HG03558 (cell line): ENCODE data around the gene SEMA4G.
"Not testable (repeated sequence)": the region's sequence is repeated elsewhere in the genome, so short reads cannot be mapped to it uniquely, and the experiment has no call there.

Experiments
- ATAC-seq: cut with Tn5 transposase; IDR thresholded peaks from one replicate; pipeline ENCODE4 v1.9.1; 2021; ENCODE audit warnings: moderate number of reproducible peaks; ENCODE audit not compliant: unreplicated experiment; ENCODE audit errors: extremely low read depth

Gene SEMA4G

DNA sequence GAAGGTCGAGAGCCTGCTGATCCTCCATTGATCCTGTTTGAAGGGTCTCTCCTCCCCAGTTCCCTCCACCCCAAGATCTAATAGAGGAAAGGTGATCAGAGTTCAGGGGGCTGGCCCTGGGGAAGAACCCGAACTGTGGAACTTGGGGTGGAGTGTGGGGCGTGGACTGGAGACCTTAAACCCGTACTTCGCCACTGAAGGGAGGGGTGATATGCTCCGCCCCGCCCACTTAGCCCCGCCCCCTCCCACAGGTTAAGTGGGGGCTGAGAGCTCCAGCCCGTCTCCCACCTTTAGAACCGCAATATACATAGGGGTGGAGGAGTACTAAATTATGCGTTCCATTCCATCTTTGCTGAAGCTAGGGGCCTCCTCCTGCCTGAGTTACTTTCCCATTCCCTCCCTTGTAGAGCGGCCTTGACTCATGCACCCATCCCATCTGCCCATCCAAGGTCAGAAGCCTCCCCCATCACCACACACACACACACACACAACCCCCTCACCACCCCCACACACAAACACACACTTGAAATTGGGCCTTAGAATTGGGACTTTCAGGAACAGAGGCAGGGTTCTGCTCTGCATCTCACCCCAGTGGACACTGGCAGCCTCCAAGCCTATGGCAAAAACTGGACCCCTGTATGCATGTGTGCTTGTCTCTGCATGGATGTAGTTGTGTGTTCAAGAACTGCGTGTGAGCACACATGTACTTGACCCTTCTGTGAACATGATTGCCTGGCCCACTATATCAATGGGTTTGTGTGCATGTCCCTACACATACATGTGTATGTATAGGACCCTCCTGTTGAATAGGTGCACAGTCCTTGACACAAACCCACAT lies 991 bp downstream of the SEMA4G start:
- ATAC-seq, result no peak

DNA sequence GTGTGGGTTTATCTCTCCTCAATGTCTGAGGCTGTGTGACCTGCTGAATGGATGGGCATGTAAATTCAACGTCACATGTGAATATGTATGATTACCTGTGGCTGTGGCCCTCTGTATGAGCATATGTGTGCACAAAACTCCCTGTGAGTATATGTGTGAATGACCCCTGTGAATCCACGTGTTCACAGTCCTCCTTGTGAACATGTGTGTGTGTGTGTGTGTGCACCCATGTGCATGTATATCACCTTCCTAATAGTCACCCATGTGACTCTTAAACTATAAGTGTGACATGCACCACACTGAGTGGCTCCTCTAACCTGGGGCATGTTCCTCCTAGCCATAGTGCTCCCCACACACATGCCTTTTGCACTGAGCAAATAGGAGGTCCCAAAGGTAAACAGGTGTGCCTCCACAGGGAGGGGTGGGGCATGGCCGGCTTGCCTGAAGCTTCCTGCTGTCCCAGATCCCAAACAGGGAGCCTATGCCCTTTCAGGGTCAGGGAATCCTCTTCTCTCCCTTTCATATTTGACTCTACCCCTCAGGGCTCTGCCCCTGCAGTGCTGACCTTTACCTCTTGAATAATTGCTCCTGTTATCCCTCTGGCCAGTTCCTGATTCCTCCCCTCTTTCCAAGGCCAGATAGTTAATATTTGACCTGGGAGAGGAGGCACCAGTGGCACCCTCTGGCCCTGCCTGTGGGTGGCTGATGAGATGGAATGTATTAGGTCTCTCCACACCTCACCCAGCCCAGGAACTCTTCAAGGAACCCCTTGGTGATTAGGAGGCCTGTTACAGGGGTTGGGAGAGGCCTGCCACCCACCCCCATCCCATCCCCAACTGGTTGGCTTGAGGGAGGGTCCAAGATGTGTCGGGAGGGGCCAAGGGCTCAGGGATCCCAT lies 1.9 kb downstream of the SEMA4G start:
- ATAC-seq, result no peak

DNA sequence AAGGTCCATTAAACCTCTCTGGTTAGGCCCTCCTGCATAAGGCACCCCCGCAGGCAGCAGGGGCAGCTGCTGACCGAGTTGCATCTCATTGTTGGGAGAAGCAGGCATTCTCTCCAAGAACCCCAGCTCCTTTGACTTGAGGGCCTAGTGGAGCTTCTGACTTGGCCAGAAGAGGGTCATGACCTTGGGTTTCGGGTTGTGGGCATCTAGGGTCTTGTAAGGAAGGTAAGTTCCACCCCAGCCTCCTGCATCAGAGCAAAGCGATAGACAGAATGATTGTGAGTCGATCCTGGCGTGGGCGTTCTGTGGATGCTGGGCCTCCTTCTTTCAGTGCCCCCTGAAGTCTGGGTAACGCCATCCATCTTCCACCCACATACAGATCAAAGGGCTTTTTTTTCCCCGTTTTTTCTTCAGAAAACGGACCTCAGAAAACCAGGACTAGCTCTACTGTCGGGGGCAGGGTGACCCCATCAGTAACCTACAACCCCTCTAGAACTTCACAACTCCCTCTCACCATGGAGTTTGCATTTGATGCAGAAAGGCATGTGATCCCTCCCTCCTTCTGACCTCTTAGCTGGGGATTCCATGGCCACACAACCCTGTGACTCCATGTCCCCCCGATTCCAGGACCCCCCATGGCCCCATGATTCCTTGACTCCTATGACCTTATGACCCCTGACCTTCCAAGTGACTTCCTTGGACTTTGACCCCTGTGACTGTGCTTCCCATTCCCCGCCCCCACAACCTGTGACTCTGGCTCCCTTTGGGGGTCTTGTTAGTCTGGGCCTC lies 3.0 kb downstream of the SEMA4G start:
- ATAC-seq, result no peak

DNA sequence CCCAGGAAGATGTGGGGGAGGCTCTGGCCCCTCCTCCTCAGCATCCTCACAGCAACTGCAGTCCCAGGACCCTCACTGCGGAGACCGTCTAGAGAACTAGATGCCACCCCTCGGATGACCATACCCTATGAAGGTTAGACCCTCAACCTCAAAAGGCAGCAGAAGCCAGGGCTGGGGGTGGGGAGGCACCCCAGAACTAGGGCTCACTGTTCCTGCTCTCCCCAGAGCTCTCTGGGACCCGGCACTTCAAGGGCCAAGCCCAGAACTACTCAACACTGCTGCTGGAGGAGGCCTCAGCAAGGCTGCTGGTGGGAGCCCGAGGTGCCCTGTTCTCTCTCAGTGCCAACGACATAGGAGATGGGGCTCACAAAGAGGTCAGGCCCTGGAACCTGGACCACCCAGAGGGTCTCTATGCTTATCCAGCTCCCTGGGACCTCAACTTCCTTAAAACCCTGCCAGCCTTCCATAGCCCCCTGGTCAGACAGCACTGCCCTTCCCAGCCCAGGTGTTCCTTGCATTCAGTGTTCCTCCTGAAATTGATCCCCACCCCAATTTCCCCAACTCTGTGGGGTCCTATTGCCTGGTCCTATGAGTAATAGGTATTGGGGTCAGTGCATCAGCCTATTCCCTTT lies 3.7 kb downstream of the SEMA4G start:
- ATAC-seq, result no peak

DNA sequence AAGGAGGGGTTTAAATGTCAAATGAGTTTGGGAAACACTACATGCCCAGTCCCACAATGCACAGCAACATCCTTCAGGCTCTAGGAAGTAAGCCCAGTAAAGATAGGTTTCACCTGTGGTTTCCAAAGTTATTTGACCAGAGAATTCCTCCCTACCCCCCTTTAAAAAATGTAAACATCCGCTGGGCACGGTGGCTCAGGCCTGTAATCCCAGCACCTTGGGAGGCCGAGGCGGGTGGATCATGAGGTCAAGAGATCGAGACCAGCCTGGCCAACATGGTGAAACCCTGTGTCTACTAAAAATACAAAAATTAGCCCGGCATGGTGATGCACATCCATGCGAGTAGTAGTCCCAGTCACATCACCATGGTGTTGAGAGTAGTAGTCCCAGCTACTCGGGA lies 6.1 kb downstream of the SEMA4G start:
- ATAC-seq, result not testable (repeated sequence)

DNA sequence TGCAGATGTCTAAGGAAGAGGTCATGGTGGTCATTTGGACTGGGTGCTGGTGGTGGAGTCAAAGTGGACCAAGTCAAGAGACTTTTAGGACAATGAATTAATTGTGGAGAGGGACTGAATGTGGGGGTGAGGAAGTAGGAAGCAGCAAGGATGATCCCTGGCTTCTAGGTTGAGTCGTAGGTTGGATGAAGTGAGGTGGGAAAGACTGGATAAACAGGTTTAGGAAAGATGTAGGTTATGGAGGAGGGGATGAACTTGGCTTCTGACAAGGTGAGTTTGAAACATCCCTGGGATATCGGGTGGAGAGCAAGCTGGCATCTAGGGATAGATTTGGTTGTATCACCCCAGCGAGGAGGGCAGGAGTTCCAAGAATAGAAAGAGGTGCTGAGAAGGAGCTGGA lies 7.6 kb downstream of the SEMA4G start:
- no peak for ATAC-seq

DNA sequence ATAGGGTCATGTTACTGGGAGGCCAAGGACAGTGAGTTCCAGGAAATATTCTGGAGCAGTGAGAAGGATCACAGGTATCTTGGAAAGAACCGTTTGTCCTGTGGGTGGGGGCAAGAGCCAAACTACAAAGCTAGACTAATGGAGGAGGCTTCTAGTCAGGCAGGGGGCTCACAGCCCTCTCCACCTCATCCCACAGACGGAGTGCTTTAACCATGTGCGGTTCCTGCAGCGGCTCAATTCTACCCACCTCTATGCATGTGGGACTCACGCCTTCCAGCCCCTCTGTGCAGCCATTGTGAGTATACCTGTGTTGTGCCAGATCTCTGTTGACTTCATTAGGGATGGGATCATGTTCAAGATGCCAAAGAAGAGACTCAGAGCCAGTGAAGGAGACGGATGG lies 8.1 kb downstream of the SEMA4G start:
- ATAC-seq, result no peak

DNA sequence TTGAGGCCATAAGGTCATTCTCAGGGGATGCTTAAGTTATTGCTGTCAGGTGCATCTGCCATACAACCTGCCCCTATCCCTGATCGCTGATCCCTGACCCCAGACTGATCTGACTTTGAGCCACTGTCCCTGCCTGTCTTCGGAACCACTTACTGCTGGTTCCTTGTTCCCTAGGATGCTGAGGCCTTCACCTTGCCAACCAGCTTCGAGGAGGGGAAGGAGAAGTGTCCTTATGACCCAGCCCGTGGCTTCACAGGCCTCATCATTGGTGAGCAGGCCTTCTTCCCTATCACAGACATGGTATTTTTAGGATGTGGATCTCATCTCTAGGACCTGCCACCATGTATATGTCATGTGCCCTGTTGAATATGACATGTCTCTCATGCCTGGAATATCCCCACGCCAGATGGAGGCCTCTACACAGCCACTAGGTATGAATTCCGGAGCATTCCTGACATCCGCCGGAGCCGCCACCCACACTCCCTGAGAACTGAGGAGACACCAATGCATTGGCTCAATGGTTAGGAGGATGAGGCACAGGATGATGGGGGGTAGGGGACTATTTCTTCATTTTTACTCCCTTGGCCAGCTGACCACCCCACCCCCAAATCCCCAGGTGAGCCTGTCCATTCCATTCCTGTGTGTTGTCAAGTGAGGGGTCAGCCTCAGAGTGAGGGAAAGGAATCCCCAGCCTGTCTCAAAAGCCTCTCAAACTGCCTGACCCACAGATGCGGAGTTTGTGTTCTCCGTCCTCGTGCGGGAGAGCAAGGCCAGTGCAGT lies 9.0 kb downstream of the SEMA4G start:
- no peak for ATAC-seq

DNA sequence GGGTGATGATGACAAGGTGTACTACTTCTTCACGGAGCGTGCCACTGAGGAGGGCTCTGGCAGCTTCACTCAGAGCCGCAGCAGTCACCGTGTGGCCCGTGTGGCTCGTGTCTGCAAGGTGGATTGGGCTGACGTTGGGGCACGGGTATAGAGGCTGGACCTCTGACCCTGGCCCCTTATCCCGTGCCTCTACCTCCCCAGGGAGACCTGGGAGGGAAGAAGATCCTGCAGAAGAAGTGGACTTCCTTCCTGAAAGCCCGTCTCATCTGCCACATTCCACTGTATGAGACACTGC lies 9.5 kb downstream of the SEMA4G start:
- ATAC-seq, result no peak

DNA sequence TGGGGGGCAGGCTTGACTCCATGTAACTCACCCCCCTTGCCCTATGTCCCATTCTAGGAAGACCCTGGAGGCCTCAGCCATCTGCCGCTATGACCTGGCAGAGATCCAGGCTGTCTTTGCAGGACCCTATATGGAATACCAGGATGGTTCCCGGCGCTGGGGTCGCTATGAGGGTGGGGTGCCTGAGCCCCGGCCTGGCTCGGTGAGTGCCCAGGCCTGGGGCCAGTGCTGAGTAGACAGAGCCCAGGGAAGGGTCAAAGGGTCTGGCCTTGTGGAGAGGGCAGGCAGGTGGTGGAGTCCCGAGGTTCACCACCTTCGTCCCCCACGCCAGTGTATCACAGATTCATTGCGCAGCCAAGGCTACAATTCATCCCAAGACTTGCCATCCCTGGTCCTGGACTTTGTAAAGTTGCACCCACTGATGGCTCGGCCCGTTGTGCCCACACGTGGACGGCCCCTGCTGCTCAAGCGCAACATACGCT lies 10.5 kb downstream of the SEMA4G start:
- no peak for ATAC-seq

DNA sequence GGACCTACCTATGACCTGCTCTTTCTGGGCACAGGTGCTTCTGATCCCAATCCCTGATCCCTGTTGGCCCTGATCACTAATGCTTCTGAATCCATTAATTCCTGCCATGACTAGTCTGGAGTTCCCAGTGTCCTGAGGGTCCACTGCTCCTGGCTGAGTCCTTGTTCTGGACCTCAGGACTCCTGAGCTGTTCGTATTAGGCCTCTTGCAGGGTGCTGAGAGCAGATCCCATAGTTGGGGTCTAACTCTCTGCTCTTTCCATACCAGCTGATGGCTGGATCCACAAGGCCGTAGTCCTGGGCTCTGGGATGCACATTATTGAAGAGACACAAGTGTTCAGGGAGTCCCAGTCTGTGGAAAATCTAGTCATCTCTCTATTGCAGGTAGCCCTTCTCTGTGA lies 11.0 kb downstream of the SEMA4G start:
- no peak for ATAC-seq

DNA sequence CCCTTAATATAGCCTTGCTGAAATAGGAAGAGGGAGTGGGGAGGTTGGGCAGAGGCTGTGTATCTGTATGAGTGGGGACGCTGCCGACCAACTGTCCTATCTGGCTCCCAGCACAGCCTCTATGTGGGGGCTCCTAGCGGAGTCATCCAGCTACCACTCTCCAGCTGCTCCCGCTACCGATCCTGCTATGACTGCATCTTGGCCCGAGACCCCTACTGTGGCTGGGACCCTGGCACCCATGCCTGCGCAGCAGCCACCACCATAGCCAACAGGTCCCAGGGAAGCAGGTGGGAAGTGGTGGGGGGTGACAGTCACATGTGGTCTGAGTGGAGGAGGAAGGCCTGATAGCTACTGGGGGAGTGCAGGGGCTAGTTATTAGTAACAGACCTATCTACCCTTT lies 11.4 kb downstream of the SEMA4G start:
- ATAC-seq, result no peak

DNA sequence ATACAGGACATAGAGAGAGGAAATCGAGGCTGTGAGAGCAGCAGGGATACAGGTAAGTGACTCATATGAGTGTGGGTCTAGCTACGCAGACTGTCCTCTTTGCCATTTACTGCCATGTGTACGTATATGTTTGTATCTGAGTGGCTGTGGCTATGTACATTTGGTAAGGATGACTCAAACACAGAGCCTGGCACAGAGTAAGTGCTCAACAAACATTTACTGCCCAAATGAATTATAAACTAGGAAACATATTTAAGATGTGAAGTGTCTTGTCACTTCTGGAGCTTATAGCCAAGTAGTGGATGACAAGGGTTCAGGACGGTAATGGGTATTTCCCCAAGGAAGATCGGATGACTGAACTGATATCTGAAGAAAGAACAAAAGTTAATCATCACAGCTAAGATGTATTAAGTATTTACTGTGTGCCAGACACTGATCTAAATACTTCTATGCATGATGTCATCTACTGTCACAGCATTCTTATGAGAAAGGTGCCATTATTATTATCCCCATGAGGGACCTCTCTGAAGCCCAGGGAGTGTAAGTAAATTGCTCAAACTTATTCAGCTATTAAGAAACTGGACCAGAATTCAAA lies 12.0 kb downstream of the SEMA4G start:
- no peak for ATAC-seq

DNA sequence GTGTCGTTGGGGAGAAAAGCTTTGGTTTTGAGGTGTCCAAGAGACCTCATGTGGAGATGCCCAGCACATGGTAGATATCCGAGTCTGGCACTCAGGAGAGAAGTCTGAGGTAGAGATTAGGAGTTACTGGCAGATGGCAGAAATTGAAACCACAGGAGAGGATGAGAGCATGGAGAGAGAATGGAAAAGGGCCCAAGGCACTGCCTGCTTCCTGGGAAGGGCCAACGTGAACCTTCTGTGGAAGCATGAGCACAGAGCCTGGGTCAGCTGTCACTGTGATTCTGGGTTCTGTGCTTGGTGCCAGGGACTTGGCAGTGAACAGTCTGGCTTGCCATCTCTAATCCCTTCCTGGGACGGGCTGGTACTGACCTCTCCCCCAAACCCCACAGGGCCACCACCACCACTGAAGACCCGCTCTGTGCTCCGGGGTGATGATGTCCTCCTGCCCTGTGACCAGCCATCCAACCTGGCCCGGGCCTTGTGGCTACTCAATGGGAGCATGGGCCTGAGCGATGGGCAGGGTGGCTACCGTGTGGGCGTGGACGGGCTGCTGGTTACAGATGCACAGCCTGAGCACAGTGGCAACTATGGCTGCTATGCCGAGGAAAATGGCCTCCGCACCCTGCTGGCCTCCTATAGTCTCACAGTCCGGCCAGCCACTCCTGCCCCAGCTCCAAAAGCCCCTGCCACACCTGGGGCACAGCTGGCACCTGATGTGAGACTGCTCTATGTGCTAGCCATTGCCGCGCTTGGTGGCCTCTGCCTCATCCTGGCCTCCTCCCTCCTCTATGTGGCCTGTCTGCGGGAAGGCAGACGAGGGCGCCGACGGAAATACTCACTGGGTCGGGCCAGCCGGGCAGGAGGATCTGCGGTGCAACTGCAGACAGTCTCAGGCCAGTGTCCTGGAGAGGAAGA lies 13.9 kb downstream of the SEMA4G start:
- no peak for ATAC-seq

DNA sequence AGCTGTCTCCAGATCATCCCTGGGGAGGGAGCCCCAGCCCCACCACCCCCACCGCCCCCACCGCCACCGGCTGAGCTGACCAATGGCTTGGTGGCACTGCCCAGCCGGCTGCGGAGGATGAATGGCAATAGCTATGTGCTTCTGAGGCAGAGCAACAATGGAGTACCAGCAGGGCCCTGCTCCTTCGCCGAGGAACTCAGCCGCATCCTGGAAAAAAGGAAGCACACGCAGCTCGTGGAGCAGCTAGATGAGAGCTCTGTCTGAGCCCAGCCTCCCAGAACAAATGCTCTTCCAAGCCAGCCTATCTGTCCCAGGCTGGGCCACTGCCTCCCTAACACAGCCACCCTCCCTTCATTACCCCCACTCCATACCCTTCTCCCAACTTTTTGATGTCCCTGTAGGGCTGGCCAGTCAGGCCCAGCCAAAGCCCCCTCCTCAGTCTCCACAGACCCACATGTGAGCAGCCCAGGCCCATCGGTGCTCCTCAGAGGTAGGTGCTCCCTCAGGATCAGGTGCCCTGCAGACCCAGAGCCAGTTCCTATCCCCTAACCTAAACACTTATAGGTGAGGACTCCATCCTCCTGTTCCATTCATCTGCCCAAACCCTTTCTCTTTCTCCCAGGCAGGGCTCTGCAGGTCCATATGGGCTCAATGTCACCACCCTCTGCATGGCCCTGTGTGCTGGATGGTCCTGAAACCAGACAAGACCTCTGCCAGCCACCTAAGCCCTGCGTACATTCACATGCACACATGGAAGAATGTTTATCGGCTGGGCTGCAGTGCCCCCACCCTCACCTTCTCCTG lies 14.8 kb downstream of the SEMA4G start:
- ATAC-seq, result no peak

DNA sequence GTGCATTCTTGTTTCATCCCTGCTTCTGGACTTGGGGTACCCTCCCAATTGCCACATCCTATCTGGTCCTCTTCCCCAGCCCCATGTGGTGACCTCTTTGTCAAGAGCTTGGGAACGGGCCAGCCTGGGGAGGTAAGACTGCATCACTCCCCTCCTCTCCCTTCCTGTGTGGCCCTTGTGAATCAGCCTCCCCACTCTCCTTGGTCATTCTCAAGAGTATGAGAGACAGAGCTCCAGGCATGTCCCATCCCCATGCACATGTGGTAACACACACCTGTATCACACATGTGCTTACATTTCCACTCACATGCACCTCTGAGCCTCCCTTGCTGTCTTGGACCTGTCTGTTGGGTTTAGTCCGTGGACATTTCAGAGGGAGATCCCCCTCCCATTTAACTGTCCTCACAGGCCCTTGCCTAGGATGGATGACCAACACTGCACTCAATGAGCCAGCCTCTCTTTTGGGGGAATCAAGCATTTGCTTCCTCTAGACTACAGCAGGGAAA lies 15.4 kb downstream of the SEMA4G start:
- ATAC-seq, result no peak

DNA sequence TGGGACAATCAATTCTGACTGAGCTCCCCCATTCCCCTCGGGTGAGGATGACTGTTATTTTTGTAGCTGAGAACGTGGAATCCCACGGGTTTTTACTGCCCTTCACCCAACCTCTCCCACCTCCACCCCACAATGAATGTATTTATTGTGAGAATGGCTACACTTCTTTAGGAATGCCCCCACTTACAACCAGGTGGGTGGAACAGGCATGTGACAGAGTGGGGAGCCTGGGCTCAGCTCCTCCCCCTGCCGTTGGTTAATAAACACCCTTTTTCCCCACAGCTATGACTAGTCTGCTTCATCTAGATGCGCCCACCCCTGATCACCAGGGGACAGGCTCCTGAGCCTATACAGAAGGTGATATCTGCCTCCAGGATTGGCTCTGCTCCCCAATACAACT lies 16.0 kb downstream of the SEMA4G start:
- no peak for ATAC-seq
